ENCODE data around the gene SUZ12. TPM values are rescaled to one million over a fixed set of nuclear protein-coding genes. Genes with fewer than 3 reads are reported as not detected.
"Not testable (repeated sequence)": the region's sequence is repeated elsewhere in the genome, so short reads cannot be mapped to it uniquely, and the experiment has no call there.

SUZ12 gene
- total and polyA plus RNA-seq, 2 of the 4 experiments (the other 2 are of a cell fraction), result 12.2 to 12.3 TPM

DNA sequence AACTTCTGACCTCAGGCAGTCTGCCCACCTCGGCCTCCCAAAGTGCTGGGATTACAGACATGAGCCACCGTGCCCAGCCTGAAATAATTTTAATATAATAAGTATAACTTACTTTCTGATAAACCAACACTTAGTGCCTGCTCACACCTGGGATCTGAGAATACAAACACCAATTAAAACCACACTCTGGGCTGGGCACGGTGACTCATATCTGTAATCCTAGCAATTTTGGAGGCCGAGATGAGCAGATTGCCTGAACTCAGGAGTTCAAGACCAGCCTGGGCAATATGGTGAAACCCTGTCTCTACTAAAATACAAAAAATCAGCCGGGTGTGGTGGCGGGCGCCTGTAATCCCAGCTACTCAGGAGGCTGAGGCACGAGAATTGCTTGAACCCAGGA, 55.0 kb downstream of the SUZ12 start:
- H3K4me2 ChIP-seq (ENCODE audit: low read depth, low read length); H3K4me3 ChIP-seq (ENCODE audit: insufficient read depth, low read depth, low read length); H2AFZ ChIP-seq (replicated peaks; ENCODE audit: low read length, poor library complexity); H3K56ac ChIP-seq (ENCODE audit: extremely low read depth, insufficient read depth, low read length); POLR2A ChIA-PET (ENCODE audit: unreplicated experiment); H3K18ac ChIP-seq (ENCODE audit: low read depth, low read length); H3K4me1 ChIP-seq (ENCODE audit: control insufficient read depth, insufficient read depth, low read length); CTCF ChIA-PET; H2BK15ac ChIP-seq (ENCODE audit: low read depth, low read length); H4K8ac ChIP-seq (ENCODE audit: low read depth in 2 of 2, low read length in 2 of 2); DNase-seq; H3K27me3 ChIP-seq (ENCODE audit: control insufficient read depth, insufficient read depth, low read length); H2BK20ac ChIP-seq (ENCODE audit: low read depth, low read length); H3K4ac ChIP-seq (ENCODE audit: low read depth, low read length); H3K9me1 ChIP-seq (ENCODE audit: insufficient read depth, low read length); H3K9me3 ChIP-seq (ENCODE audit: control insufficient read depth, insufficient read depth, low read length); H3K79me1 ChIP-seq (ENCODE audit: low read depth in 1 of 2, low read length in 2 of 2); dilution Hi-C loops (cut with HindIII; ENCODE audit: low sequenced_read_pairs, unreplicated experiment); H4K91ac ChIP-seq (ENCODE audit: insufficient read depth, low read depth, low read length); H2BK120ac ChIP-seq (ENCODE audit: low read depth, low read length); H3K9ac ChIP-seq (ENCODE audit: low read depth, low read length); BruUV-seq (replicated peaks); H2AK5ac ChIP-seq (ENCODE audit: low read depth, low read length); H3K27ac ChIP-seq (ENCODE audit: insufficient read depth, low read length); H2BK5ac ChIP-seq (ENCODE audit: low read depth, low read length, poor library complexity, severe bottlenecking); ATAC-seq (ENCODE audit: low read depth); H3K14ac ChIP-seq (replicated peaks; ENCODE audit: low read depth, low read length); H2AK9ac ChIP-seq (replicated peaks; ENCODE audit: low read depth, low read length, poor library complexity); H4K5ac ChIP-seq (ENCODE audit: low read depth, low read length); H4K20me1 ChIP-seq (ENCODE audit: insufficient read depth, low read length); H3K23ac ChIP-seq (ENCODE audit: low read depth, low read length): not testable (repeated sequence)
- intact Hi-C loops (cut with micrococcal nuclease) (loop anchor here (10.0 kb wide), 2 partner anchors 47 to 97 kb away; no protein-coding TSS in a partner anchor), in situ Hi-C loops (cut with MboI; ENCODE audit: low sequenced_read_pairs) (loop anchor here (10.0 kb wide), 1 partner anchor 63 kb away; no protein-coding TSS in a partner anchor)
- no CpG with 5 or more reads among the region's 8 CpGs for WGBS, 2 experiments (ENCODE audit: extremely low coverage in 2 of 2, insufficient read length in 1 of 2)
- H3K36me3 ChIP-seq (ENCODE audit: control insufficient read depth, insufficient read depth, low read length), result peaks cover 45% of the 10 kb centered on the region

Measured in IMR-90 (cell line).